WERI-Rb-1 (cell line): Measurements from ENCODE around the gene SOCS3.

Experiments used
- DNase-seq: peaks from one replicate; pipeline ENCODE4 v3.0.0-alpha.2; 2020
- H3K27ac ChIP-seq: fragments of 250-450 bp; sonication (Bioruptor Pico); 2 replicates; pipeline ENCODE4 v1.5.1; 2020; ENCODE audit warnings: mild to moderate bottlenecking, moderate library complexity
- H3K27me3 ChIP-seq: fragments of 250-450 bp; sonication (Bioruptor Pico); 2 replicates; pipeline ENCODE4 v1.5.1; 2021; ENCODE audit warnings: mild to moderate bottlenecking, low read depth, moderate library complexity; ENCODE audit not compliant: insufficient read depth, severe bottlenecking
- H3K36me3 ChIP-seq: fragments of 250-450 bp; sonication (Bioruptor Pico); 2 replicates; pipeline ENCODE4 v1.5.1; 2020; ENCODE audit warnings: mild to moderate bottlenecking, moderate library complexity
- H3K4me3 ChIP-seq: 2 replicates; pipeline ENCODE4 v1.5.1; 2011; ENCODE audit warnings: low read depth, mild to moderate bottlenecking, control low read depth, low read length
- H3K9me3 ChIP-seq: fragments of 250-450 bp; sonication (Bioruptor Pico); 2 replicates; pipeline ENCODE4 v1.5.1; 2021; ENCODE audit warnings: mild to moderate bottlenecking, moderate library complexity; ENCODE audit not compliant: severe bottlenecking
- TF ChIP-seq, protein P1 (sequence below): IDR thresholded peaks from 2 replicates; pipeline ENCODE4 v1.5.1; 2011; ENCODE audit warnings: low read depth, mild to moderate bottlenecking, control low read depth, inconsistent platforms, low read length

Gene SOCS3

DNA sequence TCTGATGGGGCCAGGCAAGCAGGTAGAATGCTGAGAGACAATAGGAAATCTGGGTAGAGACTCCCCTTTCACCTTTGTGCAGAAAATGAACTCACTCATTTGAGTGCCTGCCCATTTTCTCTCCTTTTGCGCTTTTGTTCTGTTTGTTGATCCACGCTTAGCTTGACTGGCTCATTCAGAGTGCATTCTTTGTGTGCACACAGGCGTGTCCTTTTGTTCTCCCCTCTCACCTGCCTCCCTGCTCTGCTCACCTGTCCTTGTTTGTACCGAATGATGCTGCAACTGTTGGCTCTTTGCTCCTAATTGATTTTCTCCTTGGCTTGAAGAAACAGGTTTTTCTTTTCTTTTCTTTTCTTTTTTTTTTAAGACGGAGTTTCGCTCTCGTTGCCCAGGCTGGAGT is 34.3 kb upstream of the SOCS3 start:
- no peak overlapping the region for H3K27ac ChIP-seq
- H3K27me3 ChIP-seq, result no peaks in the 10 kb centered on the region
- DNase-seq, result no peak
- peaks cover 59% of the 10 kb centered on the region for H3K36me3 ChIP-seq
- no peak overlapping the region for H3K4me3 ChIP-seq
- TF ChIP-seq, protein P1, sequence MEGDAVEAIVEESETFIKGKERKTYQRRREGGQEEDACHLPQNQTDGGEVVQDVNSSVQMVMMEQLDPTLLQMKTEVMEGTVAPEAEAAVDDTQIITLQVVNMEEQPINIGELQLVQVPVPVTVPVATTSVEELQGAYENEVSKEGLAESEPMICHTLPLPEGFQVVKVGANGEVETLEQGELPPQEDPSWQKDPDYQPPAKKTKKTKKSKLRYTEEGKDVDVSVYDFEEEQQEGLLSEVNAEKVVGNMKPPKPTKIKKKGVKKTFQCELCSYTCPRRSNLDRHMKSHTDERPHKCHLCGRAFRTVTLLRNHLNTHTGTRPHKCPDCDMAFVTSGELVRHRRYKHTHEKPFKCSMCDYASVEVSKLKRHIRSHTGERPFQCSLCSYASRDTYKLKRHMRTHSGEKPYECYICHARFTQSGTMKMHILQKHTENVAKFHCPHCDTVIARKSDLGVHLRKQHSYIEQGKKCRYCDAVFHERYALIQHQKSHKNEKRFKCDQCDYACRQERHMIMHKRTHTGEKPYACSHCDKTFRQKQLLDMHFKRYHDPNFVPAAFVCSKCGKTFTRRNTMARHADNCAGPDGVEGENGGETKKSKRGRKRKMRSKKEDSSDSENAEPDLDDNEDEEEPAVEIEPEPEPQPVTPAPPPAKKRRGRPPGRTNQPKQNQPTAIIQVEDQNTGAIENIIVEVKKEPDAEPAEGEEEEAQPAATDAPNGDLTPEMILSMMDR, result no peak
- no peaks in the 10 kb centered on the region for H3K9me3 ChIP-seq

DNA sequence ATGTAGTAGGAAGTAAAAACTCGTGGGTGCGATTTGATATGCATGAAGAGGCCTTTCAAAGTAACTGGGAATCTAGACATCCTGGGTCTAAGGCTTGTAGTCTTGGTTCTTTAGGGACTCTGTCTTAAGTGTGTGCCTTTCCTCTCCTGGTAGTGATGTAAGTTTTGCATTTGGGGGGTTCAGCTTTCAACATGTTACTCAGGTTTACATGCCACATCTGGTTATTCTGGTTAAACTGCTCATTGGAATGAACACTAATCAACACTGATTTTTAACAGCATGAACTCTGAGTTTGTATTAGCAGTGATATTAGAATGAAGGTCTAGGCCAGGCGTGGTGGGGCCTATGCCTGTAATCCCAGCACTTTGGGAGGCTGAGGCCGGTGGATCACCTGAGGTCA is 33.7 kb upstream of the SOCS3 start:
- TF ChIP-seq, protein P1, result no peak
- Histone ChIP-seq H3K27me3 (no peaks in the 10 kb centered on the region), H3K36me3 (peaks cover 53% of the 10 kb centered on the region), H3K4me3 (no peak overlapping the region), H3K27ac (no peak overlapping the region), H3K9me3 (no peaks in the 10 kb centered on the region)
- no peak for DNase-seq

DNA sequence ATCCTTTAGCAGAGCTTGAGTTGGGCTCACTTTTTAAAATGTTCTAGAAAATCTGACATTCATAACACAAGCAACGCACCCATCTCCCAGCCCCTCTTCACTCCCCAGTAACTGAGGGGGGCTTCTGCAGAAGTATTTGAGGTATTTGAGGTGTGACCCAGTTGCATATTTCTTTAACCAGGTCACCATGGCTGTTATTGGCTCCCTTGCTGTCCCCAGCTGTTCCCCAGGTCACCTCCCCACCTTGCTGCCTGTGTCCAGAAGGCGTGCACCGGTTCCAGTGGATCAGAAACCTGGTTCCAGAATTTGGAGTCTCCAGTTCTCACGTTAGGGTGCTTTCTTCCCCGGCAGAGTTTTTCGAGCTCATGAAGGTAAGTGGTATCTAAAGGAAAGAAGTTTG is 32.4 kb upstream of the SOCS3 start:
- DNase-seq, result no peak
- Histone ChIP-seq H3K36me3 (peaks cover 41% of the 10 kb centered on the region), H3K27ac (no peak overlapping the region), H3K4me3 (no peak overlapping the region), H3K9me3 (no peaks in the 10 kb centered on the region), H3K27me3 (no peaks in the 10 kb centered on the region)
- TF ChIP-seq, protein P1, result no peak

DNA sequence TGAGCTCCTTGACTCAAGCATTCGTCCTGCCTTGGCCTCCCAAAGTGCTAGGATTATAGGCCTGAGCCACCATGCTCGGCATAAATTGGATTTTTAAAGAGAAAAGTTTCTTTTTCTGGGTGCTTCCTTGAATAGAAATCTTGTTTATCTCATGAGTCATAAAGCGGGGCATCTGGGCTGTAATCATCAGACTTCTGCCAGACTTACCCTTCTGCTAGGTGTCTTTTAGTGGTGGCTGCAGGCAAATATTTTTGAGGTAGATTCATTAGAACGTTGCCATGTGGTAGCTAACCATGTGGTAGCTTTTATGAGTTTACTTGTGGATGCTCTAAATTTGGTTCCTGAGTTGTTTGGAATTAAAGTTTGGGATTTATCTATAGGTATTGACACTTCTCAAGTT is 32.0 kb upstream of the SOCS3 start:
- TF ChIP-seq, protein P1, result no peak
- Histone ChIP-seq H3K9me3 (no peaks in the 10 kb centered on the region), H3K4me3 (no peak overlapping the region), H3K27me3 (no peaks in the 10 kb centered on the region), H3K36me3 (peaks cover 39% of the 10 kb centered on the region), H3K27ac (no peak overlapping the region)
- no peak for DNase-seq

DNA sequence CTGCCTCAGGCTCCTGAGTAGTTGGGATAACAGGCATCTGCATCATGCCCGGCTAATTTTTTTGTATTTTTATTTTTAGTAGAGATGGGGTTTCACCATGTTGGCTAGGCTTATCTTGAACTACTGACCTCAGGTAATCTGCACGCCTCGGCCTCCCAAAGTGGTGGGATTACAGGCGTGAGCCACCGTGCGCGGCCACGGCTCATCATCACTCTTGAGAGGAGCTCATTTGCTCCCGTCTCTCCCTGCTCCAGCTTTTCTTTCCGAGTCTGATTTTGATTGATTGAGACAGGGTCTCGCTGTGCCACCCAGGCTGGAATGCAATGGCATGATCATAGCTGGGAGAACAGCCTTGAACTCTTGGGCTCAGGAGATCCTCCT is 31.2 kb upstream of the SOCS3 start:
- Histone ChIP-seq H3K27ac (no peak overlapping the region), H3K9me3 (no peaks in the 10 kb centered on the region), H3K36me3 (peaks cover 31% of the 10 kb centered on the region), H3K27me3 (no peaks in the 10 kb centered on the region), H3K4me3 (no peak overlapping the region)
- DNase-seq, result no peak
- TF ChIP-seq, protein P1, result no peak

DNA sequence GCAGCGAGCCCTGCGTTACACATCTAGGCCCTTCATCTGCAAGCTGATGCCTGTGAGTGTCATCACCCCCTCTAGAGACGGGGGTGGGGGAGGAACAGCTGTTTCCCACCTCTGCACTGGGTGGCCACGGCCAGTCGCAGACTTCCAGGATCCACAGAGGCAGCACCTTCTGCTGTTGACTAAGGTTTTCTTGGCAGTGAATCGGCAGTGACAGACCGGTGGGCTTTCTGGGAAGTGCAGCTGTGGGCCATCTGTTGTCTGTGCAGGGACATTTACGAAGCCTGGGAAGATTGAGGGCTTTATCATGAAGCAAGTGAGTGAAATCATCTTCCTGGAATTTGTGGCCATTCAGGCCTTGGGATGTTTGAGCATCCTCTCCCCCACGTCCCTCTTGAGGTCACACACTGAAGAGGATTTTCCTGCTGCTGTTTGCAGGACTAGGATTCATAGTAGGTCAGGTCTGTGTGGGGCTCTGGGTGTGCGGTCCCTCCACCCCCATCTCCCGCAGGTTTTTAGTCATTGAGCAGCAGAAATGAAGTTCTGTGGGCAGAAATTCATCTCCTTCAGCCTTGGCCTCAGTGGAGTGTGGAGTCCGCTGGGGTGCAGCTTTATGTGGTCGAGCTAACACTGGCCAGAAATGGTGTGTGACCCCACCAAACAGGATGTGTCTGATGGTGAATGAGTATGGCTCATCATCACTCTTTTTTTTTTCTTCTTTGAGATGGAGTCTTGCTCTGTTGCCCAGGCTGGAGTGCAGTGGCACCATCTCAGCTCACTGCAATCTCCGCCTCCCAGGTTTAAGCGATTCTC is 30.6 kb upstream of the SOCS3 start:
- no peaks in the 10 kb centered on the region for H3K9me3 ChIP-seq
- peak; percentile 53 for DNase-seq
- H3K4me3 ChIP-seq, result no peak overlapping the region
- H3K27me3 ChIP-seq, result no peaks in the 10 kb centered on the region
- H3K27ac ChIP-seq, result no peak overlapping the region
- TF ChIP-seq, protein P1, result no peak; the same call in 1 of the 2 replicates
- peaks cover 25% of the 10 kb centered on the region for H3K36me3 ChIP-seq
